Neuronal stem cell (in vitro differentiated cells): ENCODE results near the gene NACA2.

Source experiments
- DNase-seq: peaks from one replicate; pipeline ENCODE4 v3.0.0-alpha.2; 2013; ENCODE audit warnings: low spot score
- H2AFZ ChIP-seq: one replicate; pipeline ENCODE4 v1.6.1; 2013; ENCODE audit warnings: mild to moderate bottlenecking, low read length, inconsistent platforms
- H2AK5ac ChIP-seq: 2 replicates; pipeline ENCODE4 v1.6.1; 2013; ENCODE audit warnings: low read depth, mild to moderate bottlenecking, inconsistent platforms, low read length, moderate library complexity, mixed read lengths
- H2BK120ac ChIP-seq: 2 replicates; pipeline ENCODE4 v1.6.1; 2013; ENCODE audit warnings: low read depth, mild to moderate bottlenecking, inconsistent platforms, low read length, moderate library complexity, mixed read lengths
- H2BK12ac ChIP-seq: one replicate; pipeline ENCODE4 v1.6.1; 2013; ENCODE audit warnings: low read length, inconsistent platforms
- H2BK15ac ChIP-seq: 2 replicates; pipeline ENCODE4 v1.6.1; 2013; ENCODE audit warnings: mild to moderate bottlenecking, low read length, inconsistent platforms, mixed read lengths
- H2BK5ac ChIP-seq: one replicate; pipeline ENCODE4 v1.6.1; 2013; ENCODE audit warnings: inconsistent platforms, mild to moderate bottlenecking, low read length, moderate library complexity
- H3K14ac ChIP-seq: one replicate; pipeline ENCODE4 v1.6.1; 2013; ENCODE audit warnings: low read length, inconsistent platforms
- H3K18ac ChIP-seq: 2 replicates; pipeline ENCODE4 v1.6.1; 2013; ENCODE audit warnings: low read length, inconsistent platforms
- H3K23ac ChIP-seq: 2 replicates; pipeline ENCODE4 v1.6.1; 2013; ENCODE audit warnings: low read depth, mild to moderate bottlenecking, mixed read lengths, low read length, inconsistent platforms; ENCODE audit not compliant: poor library complexity
- H3K27ac ChIP-seq: replicated peaks from 3 replicates; pipeline ENCODE4 v1.5.1; 2013; ENCODE audit warnings: low read length, inconsistent platforms
- H3K27me3 ChIP-seq, 3 experiments: 2 replicates each; pipeline ENCODE4 v1.6.1; 2013; ENCODE audit warnings: low read length in 3 of 3, mild to moderate bottlenecking in 2 of 3, inconsistent platforms in 1 of 3, low read depth in 1 of 3, mixed read lengths in 1 of 3, moderate library complexity in 1 of 3; ENCODE audit not compliant: control insufficient read depth in 3 of 3, insufficient read depth in 3 of 3
- H3K36me3 ChIP-seq, 2 donors: replicated peaks in 1 of 2; 2 replicates each; pipeline ENCODE4 v1.6.1; 2013; ENCODE audit warnings: low read length in 2 of 2; ENCODE audit not compliant: control insufficient read depth in 2 of 2, insufficient read depth in 2 of 2
- H3K4ac ChIP-seq: 2 replicates; pipeline ENCODE4 v1.6.1; 2013; ENCODE audit warnings: inconsistent platforms, mild to moderate bottlenecking, low read length, moderate library complexity
- H3K4me1 ChIP-seq, 2 donors: 1 replicate in 1 of 2; 2 replicates in 1 of 2; pipeline ENCODE4 v1.6.1; 2013; ENCODE audit warnings: low read length in 2 of 2, low read depth in 1 of 2; ENCODE audit not compliant: control insufficient read depth in 2 of 2, insufficient read depth in 1 of 2
- H3K4me2 ChIP-seq: one replicate; pipeline ENCODE4 v1.6.1; 2013; ENCODE audit warnings: mild to moderate bottlenecking, low read length, inconsistent platforms; ENCODE audit not compliant: insufficient read depth, poor library complexity, severe bottlenecking
- H3K4me3 ChIP-seq, 2 donors: 2 replicates each; pipeline ENCODE4 v1.5.1; 2013; ENCODE audit warnings: low read length in 2 of 2, mild to moderate bottlenecking in 2 of 2, inconsistent platforms in 1 of 2, moderate library complexity in 1 of 2
- H3K79me1 ChIP-seq: one replicate; pipeline ENCODE4 v1.6.1; 2013; ENCODE audit warnings: low read depth, mild to moderate bottlenecking, inconsistent platforms, low read length, moderate library complexity
- H3K9ac ChIP-seq: one replicate; pipeline ENCODE4 v1.6.1; 2013; ENCODE audit warnings: mild to moderate bottlenecking, low read depth, low read length, inconsistent platforms; ENCODE audit not compliant: poor library complexity
- H3K9me3 ChIP-seq, 2 donors: replicated peaks in 1 of 2; 2 replicates each; pipeline versions ENCODE3 to v1.6.1; 2013; ENCODE audit warnings: low read length in 2 of 2, mild to moderate bottlenecking in 2 of 2, inconsistent platforms in 1 of 2, low read depth in 1 of 2, mixed read lengths in 1 of 2, moderate library complexity in 1 of 2; ENCODE audit not compliant: control insufficient read depth in 2 of 2, insufficient read depth in 1 of 2
- H4K8ac ChIP-seq: one replicate; pipeline ENCODE4 v1.6.1; 2013; ENCODE audit warnings: low read depth, mild to moderate bottlenecking, inconsistent platforms, low read length, moderate library complexity
- H4K91ac ChIP-seq: one replicate; pipeline ENCODE4 v1.6.1; 2013; ENCODE audit warnings: low read length, low read depth, mild to moderate bottlenecking, inconsistent platforms; ENCODE audit not compliant: poor library complexity
- WGBS, 2 donors: extraction: QIAGEN DNeasy Blood & Tissue Kit; methylation state at CpG; one replicate each; pipeline ENCODE4 v1.1.7; 2013; ENCODE audit warnings: missing lambda C conversion rate in 2 of 2, mixed read lengths in 1 of 2; ENCODE audit not compliant: insufficient read length in 2 of 2, insufficient replicate concordance in 1 of 2; ENCODE audit errors: extremely low coverage in 2 of 2; 5-methylcytosine and 5-hydroxymethylcytosine counted together

Gene NACA2

DNA sequence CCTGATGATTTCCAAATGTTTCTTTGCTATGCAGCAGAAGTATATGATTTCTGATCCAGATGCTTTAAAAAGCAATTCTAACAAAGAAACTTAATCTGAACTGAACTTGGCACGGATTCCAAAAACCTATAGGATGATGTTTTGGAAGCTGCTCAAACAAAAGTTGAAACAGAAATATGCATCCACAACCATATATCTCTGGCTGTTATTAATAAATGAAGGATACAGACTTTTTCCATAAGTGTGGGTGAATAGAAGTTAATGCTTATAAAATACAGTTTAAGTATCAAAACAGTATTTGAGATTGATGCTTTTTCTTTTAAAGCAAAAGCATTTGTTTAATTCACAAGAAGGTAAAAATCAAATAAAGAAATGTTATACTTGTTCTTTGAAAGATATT lies 27.9 kb upstream of the NACA2 start:
- Histone ChIP-seq H3K4ac (no peak overlapping the region), H2BK12ac (no peak overlapping the region), H2BK15ac (no peak overlapping the region), H2BK120ac (no peak overlapping the region), H3K27ac (no peak overlapping the region), H2BK5ac (no peak overlapping the region), H2AFZ (no peak overlapping the region), H2AK5ac (no peak overlapping the region), H3K36me3 (no peaks in the 10 kb centered on the region), H3K4me2 (no peak overlapping the region), H3K14ac (no peak overlapping the region), H3K79me1 (no peaks in the 10 kb centered on the region), H3K9me3 (peaks cover 0 to 16% of the 10 kb centered on the region in 2 donors), H3K18ac (no peak overlapping the region), H3K23ac (no peak overlapping the region), H3K4me3 (no peak overlapping the region), H3K27me3 (peaks cover 0 to 3% (median 0%) of the 10 kb centered on the region in 3 experiments), H3K9ac (no peak overlapping the region), H4K8ac (no peak overlapping the region), H4K91ac (no peak overlapping the region), H3K4me1 (no peaks in the 10 kb centered on the region)
- WGBS, 2 donors, result no CpG with 5 or more reads among the region's 1 CpG
- DNase-seq, result no peak

DNA sequence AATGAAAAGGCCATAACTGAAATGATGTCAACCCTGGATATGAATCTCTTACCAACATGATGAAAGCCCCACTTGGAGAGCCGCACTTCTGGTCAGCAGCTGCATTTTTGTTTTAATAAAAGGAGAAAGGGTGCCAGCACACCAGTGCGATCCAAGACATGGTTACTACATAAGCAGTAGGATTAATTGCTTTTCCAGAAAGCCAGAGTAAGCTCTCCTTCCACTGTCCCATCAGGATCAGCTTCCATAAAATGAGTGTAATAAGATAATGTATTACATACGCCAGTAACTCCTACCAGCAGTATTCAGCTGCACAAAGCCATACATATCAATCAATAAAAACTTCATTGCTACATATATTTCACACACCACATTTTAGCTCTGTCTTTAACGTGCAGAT lies 26.3 kb upstream of the NACA2 start:
- Histone ChIP-seq H3K79me1 (no peaks in the 10 kb centered on the region), H2BK120ac (no peak overlapping the region), H2BK5ac (no peak overlapping the region), H3K4ac (no peak overlapping the region), H3K27me3 (peaks cover 0 to 3% (median 0%) of the 10 kb centered on the region in 3 experiments), H3K4me1 (no peaks in the 10 kb centered on the region), H3K14ac (no peak overlapping the region), H4K91ac (no peak overlapping the region), H3K9ac (no peak overlapping the region), H4K8ac (no peak overlapping the region), H2AFZ (no peak overlapping the region), H3K18ac (no peak overlapping the region), H3K9me3 (peaks cover 0 to 16% of the 10 kb centered on the region in 2 donors), H2BK15ac (no peak overlapping the region), H2AK5ac (no peak overlapping the region), H3K23ac (no peak overlapping the region), H2BK12ac (no peak overlapping the region), H3K36me3 (no peaks in the 10 kb centered on the region), H3K27ac (no peak overlapping the region), H3K4me3 (no peak overlapping the region), H3K4me2 (no peak overlapping the region)
- DNase-seq, result no peak
- WGBS, 2 donors, result no CpG with 5 or more reads among the region's 4 CpGs

GRCh38 chr17:61616783-61617182 lies 25.8 kb upstream of the NACA2 start:
- H2BK15ac ChIP-seq, result no peak overlapping the region
- no peak overlapping the region for H2AFZ ChIP-seq
- WGBS, 2 donors, result no CpG with 5 or more reads among the region's 1 CpG
- H3K9me3 ChIP-seq, result peaks cover 0 to 16% of the 10 kb centered on the region in 2 donors
- no peaks in the 10 kb centered on the region for H3K4me1 ChIP-seq
- H3K27ac ChIP-seq, result no peak overlapping the region
- H2BK12ac ChIP-seq, result no peak overlapping the region
- H3K18ac ChIP-seq, result no peak overlapping the region
- H4K91ac ChIP-seq, result no peak overlapping the region
- no peak overlapping the region for H3K4ac ChIP-seq
- H3K9ac ChIP-seq, result no peak overlapping the region
- no peak overlapping the region for H2BK5ac ChIP-seq
- H3K23ac ChIP-seq, result no peak overlapping the region
- no peak overlapping the region for H3K4me2 ChIP-seq
- H3K14ac ChIP-seq, result no peak overlapping the region
- H3K27me3 ChIP-seq, result peaks cover 0 to under 1% (median 0%) of the 10 kb centered on the region in 3 experiments
- no peaks in the 10 kb centered on the region for H3K36me3 ChIP-seq
- no peak overlapping the region for H3K4me3 ChIP-seq
- H2AK5ac ChIP-seq, result no peak overlapping the region
- H4K8ac ChIP-seq, result no peak overlapping the region
- no peaks in the 10 kb centered on the region for H3K79me1 ChIP-seq
- H2BK120ac ChIP-seq, result no peak overlapping the region
- no peak for DNase-seq

GRCh38 chr17:61614219-61614618 lies 23.2 kb upstream of the NACA2 start:
- Histone ChIP-seq H3K79me1 (no peaks in the 10 kb centered on the region), H2BK120ac (no peak overlapping the region), H3K27me3 (no peaks in the 10 kb centered on the region), H3K9ac (no peak overlapping the region), H3K18ac (no peak overlapping the region), H3K4ac (no peak overlapping the region), H2BK15ac (no peak overlapping the region), H3K14ac (no peak overlapping the region), H2AK5ac (no peak overlapping the region), H3K4me2 (no peak overlapping the region), H3K23ac (no peak overlapping the region), H4K8ac (no peak overlapping the region), H3K4me3 (no peak overlapping the region), H3K4me1 (no peaks in the 10 kb centered on the region), H4K91ac (no peak overlapping the region), H2BK5ac (no peak overlapping the region), H2AFZ (no peak overlapping the region), H3K27ac (no peak overlapping the region), H2BK12ac (no peak overlapping the region), H3K36me3 (no peaks in the 10 kb centered on the region), H3K9me3 (peaks cover 0 to 7% of the 10 kb centered on the region in 2 donors)
- no peak for DNase-seq
